NT2/D1 (cell line): ENCODE results near the gene BRDT.

Experiments used
- SUZ12 ChIP-seq: IDR thresholded peaks from 2 replicates; pipeline ENCODE4 v1.6.1; 2011; ENCODE audit not compliant: insufficient read length, insufficient read depth; ENCODE audit errors: extremely low read depth
- YY1 ChIP-seq: IDR thresholded peaks from 2 replicates; pipeline ENCODE4 v1.6.1; 2011; ENCODE audit not compliant: insufficient read length, insufficient read depth
- ZNF274 ChIP-seq: IDR thresholded peaks from 2 replicates; pipeline ENCODE4 v1.6.1; 2011; ENCODE audit warnings: mild to moderate bottlenecking, low read depth, low read length

GRCh38 chr1:91968334-91968733 is 19.1 kb downstream of the BRDT start:
- TF ChIP-seq SUZ12, result no peak
- TF ChIP-seq YY1, result no peak
- TF ChIP-seq ZNF274, result no peak
